GM20431 (cell line): ENCODE data around the gene WDFY1.

Source experiments
- in situ Hi-C: fragments of 300-500 bp; cut with MseI, MboI; formaldehyde crosslinking; loops from one replicate; pipeline ENCODE4 v1.15.0; 2020; ENCODE audit warnings: low sequenced_read_pairs; ENCODE audit not compliant: unreplicated experiment

The WDFY1 gene

GRCh38 chr2:223932816-223933800 is 12.0 kb downstream of the WDFY1 start:
- in situ Hi-C loops, result no loop called here

- in situ Hi-C loops, result no loop called here
Measured at GRCh38 chr2:223930103-223930976, 14.8 kb downstream of the WDFY1 start.

GRCh38 chr2:223929571-223930102 is 15.5 kb downstream of the WDFY1 start:
- in situ Hi-C loops, result no loop called here

- in situ Hi-C loops, result no loop called here
Measured at GRCh38 chr2:223928113-223929006, 16.8 kb downstream of the WDFY1 start.

DNA sequence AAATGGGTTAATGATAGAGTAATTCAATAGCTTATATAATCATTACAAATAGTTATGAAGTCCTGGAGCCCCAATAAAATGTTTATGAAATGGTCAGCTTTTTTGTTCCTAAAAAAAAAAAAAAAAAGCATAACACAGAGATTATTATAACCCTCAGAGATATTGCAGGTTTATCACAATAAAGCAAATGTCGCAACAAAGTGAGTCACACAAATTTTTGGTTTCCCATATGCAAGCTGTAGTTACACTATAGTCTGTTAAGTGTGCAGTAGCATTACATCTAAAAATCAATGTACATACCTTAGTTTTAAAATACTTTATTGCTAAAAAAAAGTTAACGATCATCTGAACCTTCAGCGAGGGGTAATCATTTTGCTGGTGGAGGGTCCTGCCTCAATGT is 20.0 kb downstream of the WDFY1 start:
- in situ Hi-C loops, result no loop called here

DNA sequence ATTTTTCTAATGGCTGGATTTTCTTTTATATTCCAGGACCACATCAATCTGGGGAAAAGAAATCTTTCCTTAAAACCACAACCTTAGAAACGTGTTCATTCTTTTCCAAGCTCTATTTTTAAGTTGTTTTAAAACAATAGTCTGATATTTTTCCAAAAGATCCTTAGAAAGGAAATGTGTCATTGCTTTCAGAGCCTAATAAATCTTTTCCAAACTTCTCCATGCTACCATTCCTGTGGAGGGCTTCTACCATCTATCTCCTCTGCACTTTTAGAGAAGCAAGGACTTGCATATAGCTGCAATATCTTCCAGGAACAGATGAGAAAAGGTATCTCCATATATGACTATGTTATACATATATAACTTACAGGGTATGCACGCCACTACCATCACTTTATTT is 21.2 kb downstream of the WDFY1 start:
- in situ Hi-C loops, result no loop called here

- in situ Hi-C loops, result no loop called here
Measured at GRCh38 chr2:223922308-223922707, 22.8 kb downstream of the WDFY1 start.

DNA sequence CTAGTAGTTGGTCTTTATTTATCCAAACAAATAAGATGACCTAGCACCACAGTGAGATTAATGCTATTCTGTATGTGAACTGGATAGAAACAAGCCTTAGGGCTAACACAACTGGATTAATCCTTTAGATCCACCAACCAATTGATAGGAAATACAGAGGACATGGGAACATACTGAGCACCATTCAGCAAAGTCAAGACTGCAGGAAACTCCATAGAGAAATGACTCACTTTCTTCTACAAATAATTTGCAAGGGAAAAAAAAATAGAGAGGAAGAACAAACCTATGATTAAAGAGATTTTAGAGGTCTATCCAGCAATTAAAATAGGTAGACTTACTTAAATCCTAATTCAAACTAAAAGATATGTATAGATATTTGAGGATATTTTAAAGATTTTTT is 23.9 kb downstream of the WDFY1 start:
- in situ Hi-C loops, result no loop called here

- in situ Hi-C loops, result no loop called here
Measured at GRCh38 chr2:223920109-223920508, 25.0 kb downstream of the WDFY1 start.

GRCh38 chr2:223918671-223919134 is 26.4 kb downstream of the WDFY1 start:
- in situ Hi-C loops, result no loop called here

DNA sequence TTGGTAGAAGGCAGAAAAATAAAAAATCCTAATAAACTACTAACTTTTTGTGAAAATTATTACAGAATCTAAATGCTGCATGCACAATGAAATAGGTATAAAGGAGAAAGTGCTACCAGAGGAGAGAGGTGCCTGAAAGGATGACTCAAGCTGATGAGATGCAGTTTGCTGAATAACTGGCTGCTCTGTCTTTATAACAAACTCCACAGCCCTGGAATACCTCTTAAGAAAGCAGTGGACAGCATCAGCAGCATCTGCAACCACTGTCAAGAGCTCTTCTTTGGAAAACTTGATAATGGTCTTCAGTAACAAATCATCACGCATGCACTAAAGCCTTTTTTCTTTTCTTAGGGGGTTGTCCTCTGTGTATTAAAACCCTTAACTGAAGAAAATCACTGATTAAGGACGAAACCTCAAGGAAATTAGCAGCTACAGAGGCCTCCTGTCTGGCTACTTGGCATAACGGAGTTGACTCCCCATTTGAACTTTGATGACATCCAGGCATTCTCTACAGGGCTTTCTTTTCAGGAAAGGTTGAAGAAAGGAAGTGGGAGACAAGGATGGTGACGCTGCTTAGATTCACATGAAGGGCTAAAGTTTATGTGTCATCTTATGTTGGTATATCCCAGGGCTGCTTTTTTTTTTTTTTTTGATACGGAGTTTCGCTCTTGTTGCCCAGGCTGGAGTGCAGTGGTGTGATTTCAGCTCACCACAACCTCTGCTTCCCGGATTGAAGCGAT is 28.8 kb downstream of the WDFY1 start:
- in situ Hi-C loops, result no loop called here

DNA sequence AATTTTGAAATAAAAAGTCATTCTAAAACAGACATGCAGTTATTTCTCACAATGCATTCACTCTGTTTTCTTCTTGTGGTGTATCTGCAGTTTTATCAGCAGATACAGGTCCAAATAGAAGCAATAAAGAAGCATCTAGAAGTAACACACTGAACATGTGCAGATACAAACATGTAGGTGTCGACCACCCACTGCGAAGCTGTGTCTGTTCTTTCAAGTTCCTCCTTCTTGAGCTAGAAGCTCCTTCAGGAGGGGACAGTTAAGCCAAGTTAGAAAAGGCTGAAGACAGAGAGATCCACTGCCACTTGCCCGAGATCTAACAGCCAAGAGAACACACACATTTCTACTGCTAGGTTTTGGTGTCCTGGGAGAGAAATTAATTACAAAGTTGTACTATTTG is 30.1 kb downstream of the WDFY1 start:
- in situ Hi-C loops, result no loop called here

- in situ Hi-C loops, result no loop called here
Measured at GRCh38 chr2:223914324-223914723, 30.8 kb downstream of the WDFY1 start.

DNA sequence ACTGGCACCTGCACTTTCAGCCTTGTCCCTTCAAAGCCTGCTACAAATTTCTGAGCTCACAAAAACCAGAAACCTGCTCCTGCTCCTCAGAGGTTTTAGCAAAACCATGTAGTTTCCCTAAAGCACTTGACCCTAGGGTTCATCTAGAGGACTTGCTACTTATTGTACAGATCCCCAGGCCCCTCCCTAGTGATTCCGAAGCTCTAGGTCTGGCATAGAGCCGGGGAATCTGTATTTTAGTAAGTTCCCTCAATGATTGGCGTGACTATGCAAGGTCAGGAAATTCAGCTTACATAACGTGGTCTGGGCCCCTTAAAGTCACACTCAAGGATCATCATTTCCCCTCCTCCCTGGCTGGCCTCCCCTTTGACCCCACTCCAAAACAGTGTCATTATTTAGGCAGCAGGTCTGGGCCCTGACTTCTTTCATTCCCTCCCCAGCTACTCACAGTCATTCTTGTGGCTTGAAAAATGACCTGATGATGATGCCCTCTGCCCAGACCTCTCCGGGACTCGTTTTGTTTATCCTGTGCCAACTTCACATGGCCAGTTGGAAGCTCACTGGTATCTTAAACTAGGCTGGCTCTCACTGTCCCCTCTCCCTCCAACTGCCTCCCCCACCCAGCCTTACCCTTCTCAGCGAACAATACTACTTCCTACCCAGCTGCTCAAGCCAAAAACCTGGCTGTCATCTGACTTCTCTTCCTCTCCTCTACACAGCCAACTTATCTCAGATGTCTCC is 36.0 kb downstream of the WDFY1 start:
- in situ Hi-C loops, result no loop called here

DNA sequence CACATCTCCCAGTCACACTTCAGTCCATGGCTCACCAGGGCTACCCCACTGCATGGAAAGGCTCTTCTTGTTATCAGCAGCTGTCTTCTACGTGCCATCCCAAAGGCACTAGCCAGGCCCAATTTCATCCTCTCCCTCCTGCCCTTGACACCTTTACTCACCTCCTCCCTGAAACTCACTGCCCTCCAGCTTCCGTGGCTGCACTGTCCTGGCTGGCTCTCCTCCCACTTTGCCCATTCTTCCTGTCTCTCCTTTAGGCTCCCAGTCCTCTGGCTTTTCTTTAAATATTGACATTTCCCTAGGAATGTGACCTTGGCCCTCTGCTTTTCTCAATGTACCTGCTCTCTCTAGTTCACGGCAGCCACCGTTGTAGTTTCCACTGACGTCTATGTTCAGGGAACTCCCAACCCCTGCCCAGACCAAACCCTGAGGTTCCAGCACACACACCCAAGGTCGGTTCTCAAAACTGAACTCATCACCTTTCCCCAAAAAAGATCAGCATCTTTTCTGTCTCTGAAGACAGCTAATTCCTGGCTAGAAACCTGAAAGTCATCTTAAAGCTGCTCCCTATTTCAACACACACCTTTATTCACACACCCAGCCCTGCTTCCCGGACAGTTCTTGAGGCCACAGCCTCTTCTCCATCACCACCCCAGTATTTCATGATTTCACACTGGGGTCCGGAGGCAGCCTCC is 36.7 kb downstream of the WDFY1 start:
- in situ Hi-C loops, result no loop called here

- in situ Hi-C loops, result no loop called here
Measured at GRCh38 chr2:223905996-223906395, 39.1 kb downstream of the WDFY1 start.

DNA sequence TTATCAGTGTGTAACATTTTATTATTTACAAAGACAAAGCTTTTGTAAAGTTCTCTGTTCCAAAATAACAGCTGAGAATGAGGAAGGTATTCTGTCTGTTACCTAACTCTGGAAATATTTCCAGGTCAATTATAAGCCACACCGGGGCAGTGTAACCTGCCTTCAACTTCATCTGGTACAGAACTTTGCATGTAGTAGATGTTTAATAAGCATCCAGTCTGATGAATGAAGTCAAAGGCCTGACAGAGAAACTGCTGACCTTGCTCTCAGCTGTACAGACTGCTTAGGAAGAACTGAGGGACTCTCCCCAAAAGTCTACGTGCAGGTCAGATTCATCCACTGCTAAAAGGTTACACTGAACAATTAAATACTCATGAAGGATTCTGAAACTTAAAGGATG is 43.3 kb downstream of the WDFY1 start:
- in situ Hi-C loops, result no loop called here

DNA sequence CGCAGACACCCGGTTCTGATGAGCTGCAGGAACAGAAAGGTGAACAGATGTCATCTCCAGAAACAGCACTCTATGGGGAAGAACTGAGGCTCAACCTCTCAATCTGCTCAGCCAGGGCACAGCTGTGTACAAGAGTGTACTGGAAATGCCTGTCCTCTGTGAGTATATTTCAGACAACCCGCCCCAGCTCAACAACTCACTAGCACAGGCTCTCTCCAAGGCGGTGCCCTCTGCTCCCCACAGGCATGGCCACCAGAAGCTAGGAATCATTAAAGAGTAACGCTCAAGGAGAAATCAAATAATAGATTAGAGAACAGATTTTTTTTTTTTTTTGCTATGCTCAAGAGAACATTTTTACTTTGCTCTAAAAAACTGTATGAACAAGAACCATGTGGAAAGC is 43.8 kb downstream of the WDFY1 start:
- in situ Hi-C loops, result no loop called here
